NT2/D1 (cell line): ENCODE data around the gene CYP2W1.

Experiments
- DNase-seq: peaks from one replicate; pipeline ENCODE4 v3.0.0-alpha.2; 2011; ENCODE audit warnings: low read depth, low spot score
- H3K27me3 ChIP-seq: 2 replicates; pipeline ENCODE4 v1.6.0; 2011; ENCODE audit warnings: mild to moderate bottlenecking; ENCODE audit not compliant: insufficient read length, insufficient read depth
- H3K36me3 ChIP-seq: 2 replicates; pipeline ENCODE4 v1.6.1; 2011; ENCODE audit warnings: mild to moderate bottlenecking, low read length, mixed read lengths; ENCODE audit not compliant: insufficient read depth, insufficient read length
- H3K4me1 ChIP-seq: 2 replicates; pipeline ENCODE4 v1.5.1; 2011; ENCODE audit not compliant: insufficient read depth, insufficient read length
- H3K4me3 ChIP-seq: 2 replicates; pipeline ENCODE4 v1.5.1; 2011; ENCODE audit warnings: low read depth; ENCODE audit not compliant: insufficient read length
- H3K9ac ChIP-seq: 2 replicates; pipeline ENCODE4 v1.6.0; 2011; ENCODE audit warnings: low read depth; ENCODE audit not compliant: insufficient read length
- H3K9me3 ChIP-seq: 2 replicates; pipeline ENCODE4 v1.5.1; 2011; ENCODE audit warnings: mild to moderate bottlenecking, low read length; ENCODE audit not compliant: insufficient read depth
- SUZ12 ChIP-seq: IDR thresholded peaks from 2 replicates; pipeline ENCODE4 v1.6.1; 2011; ENCODE audit not compliant: insufficient read length, insufficient read depth; ENCODE audit errors: extremely low read depth
- YY1 ChIP-seq: IDR thresholded peaks from 2 replicates; pipeline ENCODE4 v1.6.1; 2011; ENCODE audit not compliant: insufficient read length, insufficient read depth
- ZNF274 ChIP-seq: IDR thresholded peaks from 2 replicates; pipeline ENCODE4 v1.6.1; 2011; ENCODE audit warnings: mild to moderate bottlenecking, low read depth, low read length

Gene CYP2W1

DNA sequence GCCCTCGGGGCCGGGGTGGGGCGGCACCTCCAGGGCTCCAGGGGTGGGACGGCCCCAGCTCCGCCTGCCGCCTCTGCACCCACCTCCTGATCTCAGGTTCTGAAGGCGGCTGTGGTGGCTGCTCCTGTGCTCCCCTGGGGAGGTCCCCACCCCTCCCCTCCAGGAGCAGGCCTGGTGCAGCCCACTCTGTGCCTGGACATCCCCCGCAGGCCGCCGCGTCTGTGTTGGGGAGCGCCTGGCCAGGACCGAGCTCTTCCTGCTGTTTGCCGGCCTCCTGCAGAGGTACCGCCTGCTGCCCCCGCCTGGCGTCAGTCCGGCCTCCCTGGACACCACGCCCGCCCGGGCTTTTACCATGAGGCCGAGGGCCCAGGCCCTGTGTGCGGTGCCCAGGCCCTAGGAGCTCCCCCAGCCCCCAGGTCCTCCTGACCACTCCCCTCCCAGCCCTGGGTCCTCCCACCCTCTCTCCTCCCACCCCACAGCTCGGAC is 5.5 kb downstream of the CYP2W1 start:
- no peaks in the 10 kb centered on the region for H3K27me3 ChIP-seq
- no peaks in the 10 kb centered on the region for H3K9me3 ChIP-seq
- H3K4me1 ChIP-seq, result peaks cover 31% of the 10 kb centered on the region
- TF ChIP-seq YY1 (no peak), SUZ12 (no peak), ZNF274 (no peak)
- no peak for DNase-seq
- H3K9ac ChIP-seq, result peak overlapping the region; percentile 70
- H3K36me3 ChIP-seq, result no peaks in the 10 kb centered on the region
- peak overlapping the region; percentile 28 for H3K4me3 ChIP-seq

DNA sequence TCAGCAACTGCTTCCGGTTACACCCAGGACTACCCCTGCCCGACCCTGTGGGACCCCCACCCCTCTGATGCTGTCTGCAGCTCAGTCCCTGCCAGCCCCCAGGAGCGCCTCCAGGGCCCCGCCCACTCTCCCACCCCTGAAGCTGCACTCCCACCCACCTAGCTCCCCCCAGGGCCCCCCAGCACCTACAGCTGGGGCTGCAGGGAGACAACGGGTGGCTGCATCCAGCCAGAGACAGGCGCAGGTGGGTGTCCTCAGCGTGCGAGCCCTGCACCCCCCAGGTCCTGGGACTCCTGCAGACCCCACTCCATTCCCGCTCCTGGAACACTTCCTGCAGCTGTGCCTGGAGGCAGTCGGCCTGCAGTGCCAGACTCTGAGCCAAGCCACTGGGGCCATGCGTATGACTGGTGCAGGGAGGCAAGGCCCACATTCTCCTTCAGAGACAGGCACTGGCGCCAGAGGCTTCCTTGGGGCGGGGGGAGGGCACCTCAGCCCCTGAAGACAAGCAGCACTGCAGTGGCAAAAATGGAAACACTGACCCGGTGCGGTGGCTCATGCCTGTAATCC is 6.1 kb downstream of the CYP2W1 start:
- Histone ChIP-seq H3K36me3 (no peaks in the 10 kb centered on the region), H3K9me3 (no peaks in the 10 kb centered on the region), H3K27me3 (no peaks in the 10 kb centered on the region), H3K4me1 (peaks cover 31% of the 10 kb centered on the region), H3K4me3 (no peak overlapping the region), H3K9ac (peak overlapping the region; percentile 71)
- DNase-seq, result no peak
- TF ChIP-seq ZNF274, result no peak
- TF ChIP-seq YY1, result no peak
- TF ChIP-seq SUZ12, result no peak

DNA sequence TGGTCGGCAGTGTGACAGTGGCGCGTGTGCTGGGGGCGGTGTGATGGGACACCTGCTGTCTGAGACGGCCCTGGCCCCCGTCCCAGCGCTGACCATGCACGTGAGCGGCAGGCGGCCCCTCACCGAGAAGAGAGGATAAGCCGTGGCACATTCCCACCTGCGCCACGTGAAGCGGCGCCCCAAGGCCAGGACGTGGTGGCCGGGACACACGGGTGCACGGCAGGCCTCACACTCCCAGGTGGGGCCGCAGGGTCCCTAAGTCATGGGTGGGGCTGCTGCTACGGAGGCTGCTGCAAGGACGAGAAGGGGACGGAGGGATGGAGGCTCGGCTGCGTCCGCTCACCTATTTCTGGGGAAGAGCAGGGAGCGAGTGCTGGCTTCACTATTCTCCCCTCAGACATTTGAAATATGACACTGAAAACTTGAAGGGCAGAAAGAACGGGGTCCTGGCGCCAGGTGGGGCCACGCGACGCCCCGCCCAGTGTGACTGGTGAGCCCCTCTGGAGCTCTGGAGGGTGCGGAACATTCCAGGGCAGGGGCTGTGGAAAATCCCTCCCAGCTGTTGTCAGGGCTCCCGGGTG is 7.5 kb downstream of the CYP2W1 start:
- no peak for TF ChIP-seq SUZ12
- TF ChIP-seq ZNF274, result no peak
- H3K9me3 ChIP-seq, result no peaks in the 10 kb centered on the region
- H3K36me3 ChIP-seq, result peaks cover 9% of the 10 kb centered on the region
- no peak overlapping the region for H3K4me3 ChIP-seq
- H3K27me3 ChIP-seq, result no peaks in the 10 kb centered on the region
- DNase-seq, result no peak
- peaks cover 35% of the 10 kb centered on the region for H3K4me1 ChIP-seq
- H3K9ac ChIP-seq, result peak overlapping the region; percentile 42

DNA sequence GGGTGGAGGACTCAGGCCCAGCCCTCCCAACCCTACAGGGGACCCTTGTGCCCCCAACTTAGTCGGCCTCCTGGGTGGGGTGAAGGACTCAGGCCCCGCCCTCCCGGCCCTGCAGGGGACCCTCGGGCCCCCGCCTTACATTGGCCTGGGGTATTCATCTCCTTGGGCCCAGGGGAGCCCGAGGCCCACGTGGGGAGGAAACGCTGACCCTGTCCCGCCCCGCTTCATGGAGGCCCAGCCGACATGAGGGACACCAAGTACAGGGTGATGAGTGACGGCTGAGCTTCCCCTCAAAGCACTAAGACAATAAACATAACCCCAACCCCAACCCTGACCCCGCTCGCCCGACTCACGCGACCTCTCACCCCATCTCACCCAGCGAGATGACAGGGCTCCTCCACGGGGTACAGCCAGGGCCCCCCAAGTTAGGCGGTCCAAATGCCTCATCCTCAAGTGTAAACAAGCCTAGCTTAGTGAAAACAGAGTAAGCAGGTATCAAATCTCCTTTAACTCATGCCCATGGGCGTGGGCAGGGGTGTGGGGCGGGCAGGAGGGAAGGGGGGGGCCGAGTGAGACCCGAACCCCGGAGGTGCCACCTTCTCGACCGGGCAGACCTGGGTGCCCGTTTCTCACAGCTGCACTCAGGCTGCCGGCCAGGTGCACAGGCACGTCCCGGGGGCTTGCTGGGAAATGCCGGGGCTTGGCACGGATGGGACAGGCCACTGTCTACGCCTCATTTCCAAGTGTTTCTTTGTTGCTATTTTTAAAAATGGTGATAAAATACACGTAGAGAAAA is 8.2 kb downstream of the CYP2W1 start:
- Histone ChIP-seq H3K27me3 (no peaks in the 10 kb centered on the region), H3K9me3 (no peaks in the 10 kb centered on the region), H3K4me1 (peaks cover 33% of the 10 kb centered on the region), H3K36me3 (peaks cover 16% of the 10 kb centered on the region), H3K9ac (peak overlapping the region; percentile 42), H3K4me3 (no peak overlapping the region)
- no peak for TF ChIP-seq SUZ12
- TF ChIP-seq ZNF274, result no peak
- TF ChIP-seq YY1, result no peak
- no peak for DNase-seq

DNA sequence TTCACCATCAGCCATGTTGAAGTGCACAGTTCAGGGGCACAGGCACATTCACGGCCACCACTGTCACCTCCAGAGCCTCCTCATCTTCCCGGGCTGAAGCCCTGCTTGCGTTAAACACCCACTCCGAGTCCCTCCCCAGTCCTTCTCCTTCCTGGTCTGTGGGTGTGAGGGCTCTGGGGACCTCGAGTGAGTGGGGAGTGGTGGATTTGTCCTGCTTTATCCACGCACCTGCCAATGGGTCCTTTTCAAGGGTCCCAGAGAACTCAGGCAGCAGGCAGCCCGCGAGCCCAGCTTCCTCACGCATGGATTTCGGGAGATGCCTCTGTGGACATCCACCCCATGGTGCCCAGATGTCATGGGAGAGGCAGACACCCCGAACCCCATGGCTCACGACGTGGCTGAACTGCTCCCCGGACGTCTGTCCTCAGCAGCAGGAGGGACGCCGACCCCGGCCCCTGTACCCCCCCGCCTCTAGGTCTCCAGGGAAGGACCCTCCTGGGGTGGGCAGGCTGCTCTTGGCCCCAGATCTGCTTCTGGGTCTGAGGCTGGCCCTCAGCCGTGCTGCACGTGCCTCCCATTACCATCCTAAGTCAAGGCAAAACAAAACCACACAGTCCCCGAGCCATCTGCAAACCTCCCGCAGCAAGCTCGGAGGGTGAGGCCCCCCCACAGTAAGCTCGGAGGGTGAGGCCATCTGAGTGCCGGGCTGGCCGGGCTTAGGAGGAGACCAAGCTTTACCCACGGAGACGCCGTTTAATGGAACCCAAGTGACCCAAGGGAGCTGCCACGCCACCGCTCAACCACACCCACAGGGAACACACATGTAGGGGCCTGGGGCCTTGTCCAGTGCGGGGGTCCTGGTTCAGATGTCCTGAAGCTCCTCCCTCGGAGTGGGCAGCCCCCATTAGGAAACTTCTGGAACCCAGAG is 9.0 kb downstream of the CYP2W1 start:
- no peak for DNase-seq
- H3K9me3 ChIP-seq, result no peaks in the 10 kb centered on the region
- H3K27me3 ChIP-seq, result no peaks in the 10 kb centered on the region
- peaks cover 24% of the 10 kb centered on the region for H3K36me3 ChIP-seq
- peaks cover 29% of the 10 kb centered on the region for H3K4me1 ChIP-seq
- H3K4me3 ChIP-seq, result no peak overlapping the region
- H3K9ac ChIP-seq, result no peak overlapping the region
- TF ChIP-seq YY1 (no peak), ZNF274 (no peak), SUZ12 (no peak)

DNA sequence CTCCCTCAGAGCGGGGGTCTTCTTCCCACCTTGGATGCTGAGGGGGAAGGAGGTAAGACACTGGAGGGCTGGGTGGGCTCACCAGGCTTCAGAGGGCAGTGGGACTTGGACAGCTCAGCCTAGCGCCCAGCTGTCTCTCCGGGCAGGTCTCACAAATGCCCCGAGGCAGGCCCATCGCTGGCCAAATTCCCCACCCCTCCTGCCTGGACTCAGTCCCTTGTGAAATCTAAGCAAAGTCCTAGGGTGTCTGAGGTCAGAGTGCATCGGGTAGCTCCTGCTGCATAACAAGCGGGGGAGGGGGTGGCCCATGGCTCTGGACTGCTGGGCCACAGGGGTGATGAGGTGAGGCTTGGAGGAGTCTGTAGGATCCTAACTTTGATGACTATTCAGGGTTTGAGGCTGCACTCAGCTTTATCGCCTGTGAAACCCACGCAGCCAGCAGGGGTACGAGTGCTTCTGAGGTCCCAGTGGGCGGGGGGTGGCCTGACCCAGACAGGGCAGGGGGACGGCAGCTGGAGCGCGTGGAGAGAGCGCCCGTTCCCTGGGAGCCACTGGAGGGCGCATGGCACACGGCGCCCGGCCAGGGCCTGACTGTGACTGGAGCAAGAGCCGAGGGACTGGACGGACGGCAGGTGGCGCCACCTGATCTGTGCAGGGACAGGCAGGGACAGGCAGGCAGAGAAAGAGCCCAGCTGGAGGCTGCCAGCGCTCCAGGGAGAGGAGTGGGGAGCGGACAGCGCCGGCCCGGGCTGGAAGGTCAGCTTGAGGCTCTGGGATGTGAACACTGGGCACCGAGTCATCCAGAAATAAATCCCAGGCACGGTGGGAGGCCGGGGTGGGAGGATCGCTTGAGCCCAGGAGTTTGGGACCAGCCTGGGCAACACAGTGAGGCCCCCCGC is 10.0 kb downstream of the CYP2W1 start:
- peak; percentile 98 for DNase-seq
- TF ChIP-seq YY1 (no peak), ZNF274 (no peak), SUZ12 (no peak)
- H3K36me3 ChIP-seq, result peaks cover 27% of the 10 kb centered on the region
- peak overlapping the region; percentile 36 for H3K9ac ChIP-seq
- peaks cover 25% of the 10 kb centered on the region for H3K4me1 ChIP-seq
- H3K4me3 ChIP-seq, result no peak overlapping the region
- H3K9me3 ChIP-seq, result no peaks in the 10 kb centered on the region
- H3K27me3 ChIP-seq, result no peaks in the 10 kb centered on the region
